SK-N-SH (cell line): ENCODE measurements around the gene CETN3. TPM values are rescaled to one million over a fixed set of nuclear protein-coding genes. Genes with fewer than 3 reads are reported as not detected.

ENCODE experiments used
- CTCF ChIA-PET: fragments of 300-600, 350-600 bp; formaldehyde crosslinking; extraction: SDS; loops from one replicate; lab custom pipeline; 2021; lab: Yijun Ruan, JAX
- POLR2A ChIA-PET: fragments of 350-600 bp; sonication (Branson Sonifier 250); formaldehyde crosslinking; extraction: SDS; loops from one replicate; lab custom pipeline; 2020; ENCODE audit warnings: antibody characterized with exemption, inconsistent platforms; lab: Yijun Ruan, JAX
- DNase-seq: peaks from one replicate; pipeline ENCODE4 v3.0.0; 2012
- H2AFZ ChIP-seq: fragments of 200-600 bp; sonication (generic); 2 replicates; pipeline ENCODE4 v1.8.1; 2016; ENCODE audit warnings: antibody characterized with exemption, mild to moderate bottlenecking, low read depth
- H3F3A ChIP-seq: fragments of 200-600 bp; sonication (generic); replicated peaks from 2 replicates; pipeline ENCODE3; 2016; ENCODE audit warnings: antibody characterized with exemption, mild to moderate bottlenecking; ENCODE audit not compliant: insufficient read depth
- H3K27ac ChIP-seq, 2 experiments: fragments of 200-500 bp in 1 of 2; fragments of 200-600 bp in 1 of 2; sonication (Bioruptor generic) in 1 of 2; sonication (generic), shearing (Covaris generic) in 1 of 2; 2 replicates each; pipeline versions ENCODE4 v1.5.1 to v1.6.1; 2014 to 2016; ENCODE audit warnings: low read depth in 2 of 2, inconsistent platforms in 1 of 2, low read length in 1 of 2, mild to moderate bottlenecking in 1 of 2, mixed read lengths in 1 of 2
- H3K27me3 ChIP-seq: fragments of 200-600 bp; sonication (generic), shearing (Covaris generic); 2 replicates; pipeline ENCODE4 v1.6.1; 2016; ENCODE audit warnings: mixed run types; ENCODE audit not compliant: insufficient read depth
- H3K36me3 ChIP-seq, 2 experiments: fragments of 200-500 bp in 1 of 2; fragments of 200-600 bp in 1 of 2; sonication (Bioruptor generic) in 1 of 2; sonication (generic) in 1 of 2; replicated peaks in 1 of 2; 2 replicates each; pipeline versions ENCODE3 to v1.5.1; 2014 to 2016; ENCODE audit warnings: low read length in 1 of 2, mild to moderate bottlenecking in 1 of 2; ENCODE audit not compliant: insufficient read depth in 2 of 2, control insufficient read depth in 1 of 2
- H3K4me1 ChIP-seq, 2 experiments: fragments of 200-500 bp in 1 of 2; fragments of 200-600 bp in 1 of 2; sonication (Bioruptor generic) in 1 of 2; sonication (generic), shearing (Covaris generic) in 1 of 2; 2 replicates each; pipeline versions ENCODE4 v1.5.1 to v1.6.1; 2014 to 2016; ENCODE audit warnings: low read depth in 1 of 2, low read length in 1 of 2, mixed run types in 1 of 2; ENCODE audit not compliant: insufficient read depth in 2 of 2, control insufficient read depth in 1 of 2
- H3K4me2 ChIP-seq: fragments of 200-600 bp; sonication (generic), shearing (Covaris generic); 2 replicates; pipeline ENCODE4 v1.6.1; 2017; ENCODE audit warnings: mixed run types
- H3K4me3 ChIP-seq, 2 experiments: fragments of 200-500 bp in 1 of 2; fragments of 200-600 bp in 1 of 2; sonication (Bioruptor generic) in 1 of 2; sonication (generic), shearing (Covaris generic) in 1 of 2; 2 replicates each; pipeline versions ENCODE4 v1.5.1 to v1.8.1; 2014 to 2016; ENCODE audit warnings: low read depth in 2 of 2, inconsistent platforms in 1 of 2, low read length in 1 of 2, mild to moderate bottlenecking in 1 of 2, mixed read lengths in 1 of 2, moderate library complexity in 1 of 2
- H3K79me2 ChIP-seq: fragments of 200-600 bp; sonication (generic); 2 replicates; pipeline ENCODE4 v1.8.1; 2017; ENCODE audit warnings: mild to moderate bottlenecking; ENCODE audit not compliant: insufficient read depth
- H3K9ac ChIP-seq: fragments of 200-600 bp; sonication (generic); 2 replicates; pipeline ENCODE4 v1.6.1; 2017; ENCODE audit warnings: mixed run types
- H3K9me2 ChIP-seq: fragments of 200-600 bp; sonication (generic); 2 replicates; pipeline ENCODE4 v1.6.1; 2017; ENCODE audit warnings: mixed run types
- H3K9me3 ChIP-seq: fragments of 200-600 bp; sonication (generic); 2 replicates; pipeline ENCODE4 v1.6.1; 2017; ENCODE audit warnings: mixed run types, mild to moderate bottlenecking, moderate library complexity
- H4K20me1 ChIP-seq: fragments of 200-600 bp; sonication (generic); 2 replicates; pipeline ENCODE4 v1.6.1; 2017; ENCODE audit warnings: mild to moderate bottlenecking, mixed run types; ENCODE audit not compliant: insufficient read depth
- CHD2 ChIP-seq: fragments of 150-350 bp; IDR thresholded peaks from 2 replicates; pipeline ENCODE4 v1.6.1; 2018; ENCODE audit warnings: low read length; ENCODE audit not compliant: partially characterized antibody
- ELF1 ChIP-seq: IDR thresholded peaks from 2 replicates; pipeline ENCODE4 v1.4.0; 2012
- FOXJ3 ChIP-seq: sonication (generic); formaldehyde crosslinking; IDR thresholded peaks from 2 replicates; pipeline ENCODE4 v1.5.1; 2020; ENCODE audit warnings: mild to moderate bottlenecking, missing genetic modification reagents
- FOXM1 ChIP-seq: IDR thresholded peaks from 2 replicates; pipeline ENCODE4 v1.4.0; 2012; ENCODE audit warnings: low read depth, mild to moderate bottlenecking
- GABPA ChIP-seq: IDR thresholded peaks from 2 replicates; pipeline ENCODE4 v1.4.0; 2012; ENCODE audit warnings: low read depth, mild to moderate bottlenecking
- GATA2 ChIP-seq: sonication (generic); formaldehyde crosslinking; IDR thresholded peaks from 2 replicates; pipeline ENCODE4 v1.5.0; 2020; ENCODE audit warnings: mild to moderate bottlenecking, missing genetic modification reagents
- MXI1 ChIP-seq: IDR thresholded peaks from 2 replicates; pipeline ENCODE4 v1.6.1; 2012; ENCODE audit warnings: mild to moderate bottlenecking, low read depth, low read length, improper control_type of control experiment
- NRF1 ChIP-seq: IDR thresholded peaks from 2 replicates; pipeline ENCODE4 v1.6.1; 2012; ENCODE audit warnings: low read depth, mild to moderate bottlenecking, low read length
- POLR2AphosphoS5 ChIP-seq: IDR thresholded peaks from 2 replicates; pipeline ENCODE4 v1.6.1; 2012; ENCODE audit warnings: low read depth, low read length
- RAD21 ChIP-seq: IDR thresholded peaks from 2 replicates; pipeline ENCODE4 v1.6.1; 2012; ENCODE audit warnings: mild to moderate bottlenecking, low read length
- RCOR1 ChIP-seq: fragments of 150-350 bp; IDR thresholded peaks from 2 replicates; pipeline ENCODE4 v1.6.1; 2017; ENCODE audit warnings: antibody characterized with exemption, low read length
- REST ChIP-seq: IDR thresholded peaks from 2 replicates; pipeline ENCODE4 v1.6.1; 2012; ENCODE audit warnings: mild to moderate bottlenecking, low read depth, low read length, moderate library complexity
- RXRA ChIP-seq: IDR thresholded peaks from 2 replicates; pipeline ENCODE4 v1.4.0; 2012; ENCODE audit warnings: low read depth, mild to moderate bottlenecking, borderline replicate concordance
- SIN3A ChIP-seq: IDR thresholded peaks from 2 replicates; pipeline ENCODE4 v1.6.1; 2012; ENCODE audit warnings: low read depth, mild to moderate bottlenecking, low read length, moderate library complexity, borderline replicate concordance
- TAF1 ChIP-seq: IDR thresholded peaks from 2 replicates; pipeline ENCODE4 v1.6.1; 2012; ENCODE audit warnings: low read depth, mild to moderate bottlenecking, low read length, moderate library complexity, borderline replicate concordance
- USF1 ChIP-seq: IDR thresholded peaks from 2 replicates; pipeline ENCODE4 v1.4.0; 2012; ENCODE audit warnings: low read depth, borderline replicate concordance
- YY1 ChIP-seq: IDR thresholded peaks from 2 replicates; pipeline ENCODE4 v1.4.0; 2012; ENCODE audit warnings: low read depth, mild to moderate bottlenecking
- WGBS: methylation state at CpG from one replicate; pipeline ENCODE4 v1.1.6; 2017; ENCODE audit warnings: low lambda C conversion rate; 5-methylcytosine and 5-hydroxymethylcytosine counted together
- polyA plus RNA-seq, 3 experiments: library from polyadenylated mRNA; depleted of rRNA; stranded (reverse); fragments of >200 nt; gene quantifications; 2 replicates each; pipeline ENCODE4 v1.2.3, GENCODE V29; 2012
- TF ChIP-seq, protein P1 (sequence below): fragments of 150-350 bp; IDR thresholded peaks from 2 replicates; pipeline ENCODE4 v1.6.1; 2017; ENCODE audit warnings: antibody characterized with exemption, low read length, low read depth, borderline replicate concordance
- TF ChIP-seq, protein P2 (sequence below): IDR thresholded peaks from 2 replicates; pipeline ENCODE4; 2012

CETN3 gene
- polyA plus RNA-seq, 1 of the 3 experiments (the other 2 are of a cell fraction): 3.6 TPM

GRCh38 chr5:90424245-90424644 is 14.7 kb upstream of the CETN3 start:
- H3K9me3 ChIP-seq: no peaks in the 10 kb centered on the region
- H3K4me3 ChIP-seq: no peak overlapping the region
- no peak overlapping the region for H3K27ac ChIP-seq
- no peak overlapping the region for H3K9ac ChIP-seq
- H4K20me1 ChIP-seq: no peaks in the 10 kb centered on the region
- WGBS: 74% methylated on average over 1 of the region's 1 CpG
- H3K4me1 ChIP-seq: no peaks in the 10 kb centered on the region
- no peak overlapping the region for H3K4me2 ChIP-seq
- DNase-seq: no peak
- H3K9me2 ChIP-seq: no peaks in the 10 kb centered on the region
- H3K36me3 ChIP-seq: no peaks in the 10 kb centered on the region
- H3K27me3 ChIP-seq: no peaks in the 10 kb centered on the region
- ChIA-PET POLR2A (no interaction called here), CTCF (interaction anchor here (1.6 kb wide), 1 partner anchor 10 kb away, joined by 5 read pairs; no protein-coding TSS in a partner anchor)
- no peaks in the 10 kb centered on the region for H3F3A ChIP-seq
- H2AFZ ChIP-seq: no peak overlapping the region
- no peaks in the 10 kb centered on the region for H3K79me2 ChIP-seq
- no peak for TF ChIP-seq ELF1
- no peak for TF ChIP-seq FOXJ3
- TF ChIP-seq GATA2: no peak
- TF ChIP-seq SIN3A: no peak
- TF ChIP-seq USF1: no peak
- TF ChIP-seq, protein P1, sequence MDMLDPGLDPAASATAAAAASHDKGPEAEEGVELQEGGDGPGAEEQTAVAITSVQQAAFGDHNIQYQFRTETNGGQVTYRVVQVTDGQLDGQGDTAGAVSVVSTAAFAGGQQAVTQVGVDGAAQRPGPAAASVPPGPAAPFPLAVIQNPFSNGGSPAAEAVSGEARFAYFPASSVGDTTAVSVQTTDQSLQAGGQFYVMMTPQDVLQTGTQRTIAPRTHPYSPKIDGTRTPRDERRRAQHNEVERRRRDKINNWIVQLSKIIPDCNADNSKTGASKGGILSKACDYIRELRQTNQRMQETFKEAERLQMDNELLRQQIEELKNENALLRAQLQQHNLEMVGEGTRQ: no peak
- TF ChIP-seq CHD2: no peak
- TF ChIP-seq GABPA: no peak
- TF ChIP-seq TAF1: no peak
- TF ChIP-seq YY1: no peak
- no peak for TF ChIP-seq POLR2AphosphoS5
- no peak for TF ChIP-seq REST
- no peak for TF ChIP-seq RXRA
- no peak for TF ChIP-seq FOXM1
- TF ChIP-seq, protein P2, sequence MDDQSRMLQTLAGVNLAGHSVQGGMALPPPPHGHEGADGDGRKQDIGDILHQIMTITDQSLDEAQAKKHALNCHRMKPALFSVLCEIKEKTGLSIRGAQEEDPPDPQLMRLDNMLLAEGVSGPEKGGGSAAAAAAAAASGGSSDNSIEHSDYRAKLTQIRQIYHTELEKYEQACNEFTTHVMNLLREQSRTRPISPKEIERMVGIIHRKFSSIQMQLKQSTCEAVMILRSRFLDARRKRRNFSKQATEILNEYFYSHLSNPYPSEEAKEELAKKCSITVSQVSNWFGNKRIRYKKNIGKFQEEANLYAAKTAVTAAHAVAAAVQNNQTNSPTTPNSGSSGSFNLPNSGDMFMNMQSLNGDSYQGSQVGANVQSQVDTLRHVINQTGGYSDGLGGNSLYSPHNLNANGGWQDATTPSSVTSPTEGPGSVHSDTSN: no peak
- TF ChIP-seq MXI1: no peak
- no peak for TF ChIP-seq RAD21
- TF ChIP-seq RCOR1: no peak
- TF ChIP-seq NRF1: no peak
- TF ChIP-seq, all 33 proteins: peak for 0
